Renal cortical epithelial cell (primary cell): ENCODE results near the gene CLDN8. TPM values are rescaled to one million over a fixed set of nuclear protein-coding genes. Genes with fewer than 3 reads are reported as not detected.

Experiments used
- DNase-seq: peaks from one replicate; pipeline ENCODE4 v3.0.0-alpha.2; 2011; ENCODE audit warnings: low read depth
- total RNA-seq: library from RNA; depleted of rRNA; stranded (reverse); fragments of >200 nt; gene quantifications from 2 replicates; pipeline ENCODE4 v1.2.3, GENCODE V29; 2014

CLDN8 gene
- total RNA-seq, result 0.35 TPM in 1 of 2 replicates, not detected in the other

GRCh38 chr21:30216041-30216723 is at the start of gene CLDN8:
CLDN8 (minus strand) TSS chr21:30216097; CDS start chr21:30215925, 172 bp downstream.
- DNase-seq, result peak; percentile 43

- DNase-seq, result peak; percentile 22
Measured at GRCh38 chr21:30257773-30258172, 41.9 kb upstream of the CLDN8 start.

- DNase-seq, result peak; percentile 19
Measured at GRCh38 chr21:30256100-30256499, 40.2 kb upstream of the CLDN8 start.

- DNase-seq, result no peak
Measured at GRCh38 chr21:30255679-30256078, 39.8 kb upstream of the CLDN8 start.

GRCh38 chr21:30251781-30252180 is 35.9 kb upstream of the CLDN8 start:
- DNase-seq, result peak; percentile 54

GRCh38 chr21:30249936-30250335 is 34.0 kb upstream of the CLDN8 start:
- no peak for DNase-seq

GRCh38 chr21:30248844-30249243 is 32.9 kb upstream of the CLDN8 start:
- no peak for DNase-seq

GRCh38 chr21:30245061-30245460 is 29.2 kb upstream of the CLDN8 start:
- no peak for DNase-seq

GRCh38 chr21:30243691-30244090 is 27.8 kb upstream of the CLDN8 start:
- no peak for DNase-seq

- no peak for DNase-seq
Measured at GRCh38 chr21:30240661-30241060, 24.8 kb upstream of the CLDN8 start.

- no peak for DNase-seq
Measured at GRCh38 chr21:30238168-30238567, 22.3 kb upstream of the CLDN8 start.

- DNase-seq, result peak; percentile 91
Measured at GRCh38 chr21:30234643-30235042, 18.7 kb upstream of the CLDN8 start.

- DNase-seq, result no peak
Measured at GRCh38 chr21:30234050-30234449, 18.2 kb upstream of the CLDN8 start.

GRCh38 chr21:30233228-30234020 is 17.5 kb upstream of the CLDN8 start:
- DNase-seq, result no peak

GRCh38 chr21:30232011-30232410 is 16.1 kb upstream of the CLDN8 start:
- DNase-seq, result no peak

GRCh38 chr21:30227633-30228404 is 11.9 kb upstream of the CLDN8 start:
- DNase-seq, result peak; percentile 88

- peak; percentile 32 for DNase-seq
Measured at GRCh38 chr21:30227128-30227527, 11.2 kb upstream of the CLDN8 start.

GRCh38 chr21:30223596-30223995 is 7.7 kb upstream of the CLDN8 start:
- DNase-seq, result no peak

- DNase-seq, result no peak
Measured at GRCh38 chr21:30222724-30223123, 6.8 kb upstream of the CLDN8 start.

GRCh38 chr21:30211071-30211470 is 4.8 kb downstream of the CLDN8 start:
- DNase-seq, result no peak

- DNase-seq, result no peak
Measured at GRCh38 chr21:30209601-30210000, 6.3 kb downstream of the CLDN8 start.

- no peak for DNase-seq
Measured at GRCh38 chr21:30207252-30207579, 8.7 kb downstream of the CLDN8 start.
